GM18907 (cell line): ENCODE measurements around the gene GNAZ.
A peak's percentile ranks its signal among the peaks of the same experiment; 100 is the strongest.
"Not testable (repeated sequence)": the region's sequence is repeated elsewhere in the genome, so short reads cannot be mapped to it uniquely, and the experiment has no call there.

Experiments used
- ATAC-seq: cut with Tn5 transposase; IDR thresholded peaks from one replicate; pipeline ENCODE4 v1.9.1; 2021; ENCODE audit warnings: mild to moderate bottlenecking, moderate library complexity; ENCODE audit not compliant: unreplicated experiment

GNAZ gene

DNA sequence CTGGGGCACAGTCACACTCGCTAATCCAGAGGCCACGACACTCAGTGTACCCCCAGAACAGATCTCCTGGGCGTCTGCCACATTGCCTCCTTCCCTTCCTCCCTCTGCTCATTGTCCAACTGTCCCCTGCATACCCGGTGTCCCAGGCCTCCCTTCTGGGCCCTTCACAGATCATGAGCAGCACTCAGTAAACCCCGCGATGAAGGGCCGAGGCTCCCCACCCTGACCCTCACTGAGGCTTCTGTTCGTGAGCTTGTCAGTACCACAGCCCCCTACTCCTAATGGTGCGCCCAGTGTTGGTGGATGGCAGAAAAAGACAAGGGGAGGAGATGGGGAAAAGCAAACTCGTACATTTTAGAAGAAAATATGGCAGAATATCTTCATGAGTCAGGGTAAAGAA is 58.8 kb downstream of the GNAZ start:
- no peak for ATAC-seq

DNA sequence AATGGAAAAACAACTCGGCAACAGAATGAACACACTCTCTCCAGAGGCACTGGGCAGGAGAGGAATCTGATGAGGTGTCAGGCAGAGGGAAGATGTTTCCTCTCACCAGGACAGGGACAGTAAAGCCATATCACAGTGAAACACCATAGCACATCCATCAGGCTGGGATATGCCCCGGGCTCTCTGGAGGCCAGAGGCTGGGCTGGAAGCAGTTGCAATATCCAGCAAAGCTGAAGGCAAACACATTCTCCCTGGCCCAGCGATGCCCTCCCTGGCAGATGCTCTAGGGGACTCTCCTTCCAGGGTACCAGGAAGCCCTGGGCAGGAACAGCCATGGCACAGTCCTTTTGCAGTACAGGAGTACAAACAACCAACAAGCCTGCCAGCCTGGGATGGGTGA is 60.4 kb downstream of the GNAZ start:
- no peak for ATAC-seq

DNA sequence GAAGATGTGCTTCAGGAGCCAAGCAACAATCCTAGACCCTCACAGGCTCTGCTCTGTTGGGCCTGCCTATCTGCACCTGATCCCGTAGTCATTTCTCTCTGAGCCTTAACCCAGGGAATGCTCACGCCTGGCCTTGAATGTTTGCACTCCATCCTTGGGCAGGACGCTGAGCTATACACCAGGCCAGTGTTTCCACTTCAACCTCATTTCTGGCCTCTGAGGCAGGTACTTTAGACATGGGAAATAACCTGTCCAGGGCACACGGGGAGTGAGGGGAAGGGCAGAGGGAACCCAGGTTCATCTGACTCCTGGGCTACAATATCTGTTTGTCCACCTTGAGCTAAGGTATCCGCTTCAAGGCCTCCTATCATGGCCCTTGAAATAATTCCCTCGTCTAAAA is 61.6 kb downstream of the GNAZ start:
- ATAC-seq = no peak

DNA sequence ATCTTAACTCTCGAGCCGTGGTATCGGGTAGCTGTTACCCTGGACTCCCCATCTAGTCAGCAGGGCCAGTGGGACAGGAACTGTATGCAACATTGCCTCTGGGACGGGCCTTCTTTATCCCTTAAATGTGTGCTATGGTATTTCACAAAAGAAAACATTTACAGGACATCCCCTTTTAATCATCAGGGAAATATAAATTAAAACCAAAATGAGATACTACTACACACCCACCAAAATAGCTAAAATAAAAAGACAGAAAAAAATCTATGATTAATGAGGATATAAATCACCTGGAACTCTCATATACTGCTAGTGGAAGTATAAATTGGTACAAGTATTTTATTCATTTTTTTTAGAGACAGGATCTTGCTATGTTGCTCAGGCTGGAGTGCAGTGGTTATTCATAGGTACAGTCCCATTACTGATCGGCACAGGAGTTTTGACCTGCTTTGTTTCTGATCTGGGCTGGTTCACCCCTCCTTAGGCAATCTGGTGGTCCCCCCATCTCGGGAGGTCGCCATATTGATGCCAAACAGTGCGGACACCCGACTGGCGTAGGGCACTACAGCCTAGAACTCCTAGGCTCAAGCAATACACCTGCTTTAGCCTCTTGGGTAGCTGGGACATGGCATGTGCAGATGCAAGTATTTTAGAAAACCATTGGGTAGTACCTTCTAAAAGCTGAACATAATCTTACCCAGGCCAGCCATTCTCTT is 62.2 kb downstream of the GNAZ start:
- no peak for ATAC-seq

DNA sequence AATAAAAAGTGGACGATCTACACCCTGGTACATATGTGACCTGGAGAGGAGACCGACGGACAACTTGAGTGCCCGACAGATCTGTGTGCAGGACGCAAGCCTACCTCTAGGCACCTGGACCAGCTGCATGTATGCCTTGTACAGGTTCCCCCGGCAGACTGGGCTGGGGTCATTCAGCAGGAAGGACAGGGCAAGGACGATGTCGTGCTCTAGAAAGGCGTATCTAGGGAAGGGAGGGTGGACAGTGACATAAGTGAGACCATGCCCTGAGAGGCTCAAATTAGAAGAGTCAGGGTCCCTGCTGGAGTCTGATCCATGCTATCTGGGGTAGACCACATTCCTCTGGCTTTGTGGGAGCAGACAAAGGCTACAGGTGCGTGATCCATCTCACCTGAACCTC is 63.6 kb downstream of the GNAZ start:
- no peak for ATAC-seq

DNA sequence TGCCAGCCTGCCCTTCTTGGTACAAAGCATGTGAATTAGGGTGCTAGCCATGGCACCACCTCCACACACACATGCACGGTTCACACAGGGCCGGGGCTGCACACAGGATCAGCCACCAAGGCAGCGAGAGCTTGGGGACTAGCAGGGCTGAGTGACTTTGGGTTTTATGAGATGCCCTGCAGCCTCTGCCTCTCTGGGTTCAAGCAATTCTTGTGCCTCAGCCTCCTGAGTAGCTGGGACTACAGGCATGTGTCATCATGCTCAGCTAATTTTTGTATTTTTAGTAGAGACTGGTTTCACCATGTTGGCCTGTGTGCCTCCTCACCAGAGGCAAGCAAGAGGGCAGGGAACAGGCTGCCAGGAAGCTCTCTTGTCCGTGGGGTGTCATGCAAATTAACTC is 66.7 kb downstream of the GNAZ start:
- ATAC-seq = not testable (repeated sequence)

DNA sequence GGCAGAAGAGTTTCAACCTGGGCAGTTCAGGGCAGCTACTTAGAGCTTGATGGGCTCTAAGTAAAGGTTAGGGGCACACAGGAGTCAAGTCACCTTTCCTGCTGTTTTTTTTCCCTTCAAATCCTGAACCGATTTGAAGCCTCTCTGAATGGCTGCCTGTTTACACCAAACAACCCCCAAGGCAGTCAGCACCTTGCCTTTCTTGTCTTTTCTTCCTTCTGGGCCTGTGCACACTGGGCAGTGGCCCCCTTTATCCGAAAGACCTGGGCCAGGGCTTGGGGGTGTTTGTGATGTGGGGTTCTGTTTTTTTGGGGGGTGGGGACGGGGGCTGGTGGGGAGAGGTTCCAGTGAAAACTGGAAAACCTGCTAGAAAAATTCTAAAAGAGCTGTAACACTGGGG is 67.1 kb downstream of the GNAZ start:
- ATAC-seq = no peak

DNA sequence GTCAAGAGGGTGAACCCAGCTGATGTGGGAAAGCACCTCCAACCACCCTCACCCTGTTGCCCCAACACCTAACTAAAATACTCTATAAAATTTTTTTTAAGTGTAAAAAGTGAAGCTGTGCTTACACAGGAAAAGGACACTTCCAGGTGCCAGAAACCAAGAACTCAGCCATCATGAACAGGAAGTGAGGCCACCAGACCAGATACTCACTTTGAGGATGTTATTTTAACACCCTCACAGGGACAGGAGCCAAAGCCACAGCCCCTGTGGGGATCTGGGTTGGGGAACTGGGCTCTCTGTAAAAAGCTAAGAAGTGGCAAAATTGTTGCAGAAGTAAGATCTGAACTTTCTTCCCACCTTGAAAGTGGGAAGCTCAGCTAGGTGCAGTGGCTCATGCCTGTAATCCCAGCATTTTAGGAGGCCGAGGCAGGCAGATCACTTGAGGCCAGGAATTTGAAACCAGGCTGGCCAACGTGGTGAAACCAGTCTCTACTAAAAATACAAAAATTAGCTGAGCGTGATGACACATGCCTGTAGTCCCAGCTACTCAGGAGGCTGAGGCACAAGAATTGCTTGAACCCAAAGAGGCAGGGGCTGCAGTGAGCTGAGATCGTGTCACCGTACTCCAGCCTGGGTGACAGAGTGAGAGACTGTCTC is 67.7 kb downstream of the GNAZ start:
- ATAC-seq = peak; percentile 50

DNA sequence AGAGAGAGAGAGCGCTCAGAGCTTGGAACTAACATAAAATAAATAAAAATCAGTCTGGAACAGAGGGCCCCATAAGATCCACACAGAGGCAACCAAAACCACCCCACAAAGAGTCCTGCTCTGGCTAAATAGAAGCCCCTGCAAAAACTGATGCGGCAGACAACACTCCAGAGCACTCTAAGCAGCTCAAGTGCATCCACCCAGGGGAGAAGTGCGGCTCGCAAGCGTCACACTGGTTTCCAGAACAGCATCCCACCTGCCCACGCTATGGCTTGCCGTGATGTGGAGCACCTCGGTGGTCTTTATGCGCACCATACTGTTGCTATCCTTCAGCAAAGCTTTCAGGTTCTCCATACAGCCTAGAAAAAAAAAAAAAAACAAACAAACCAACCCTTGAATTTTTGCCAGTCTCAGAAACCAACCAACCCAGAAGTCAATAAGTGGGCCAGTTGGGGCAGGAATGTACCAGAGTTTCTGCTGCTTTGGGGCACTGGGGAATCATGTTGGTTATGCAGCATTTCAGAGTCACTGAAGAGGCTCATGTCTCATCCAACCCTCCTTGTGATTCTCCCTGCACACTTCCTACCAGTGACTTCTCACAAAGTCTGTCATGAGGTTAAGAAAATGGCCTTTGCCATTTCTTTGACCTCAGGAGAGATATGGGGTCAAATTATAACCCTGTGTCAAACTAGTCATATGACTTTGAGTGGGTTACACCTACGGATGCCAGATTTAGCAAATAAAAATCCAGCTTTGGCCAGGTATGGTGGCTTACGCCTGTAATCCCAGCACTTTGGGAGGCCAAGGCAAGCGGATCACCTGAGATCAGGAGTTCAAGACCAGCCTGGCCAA is 68.5 kb downstream of the GNAZ start:
- no peak for ATAC-seq

DNA sequence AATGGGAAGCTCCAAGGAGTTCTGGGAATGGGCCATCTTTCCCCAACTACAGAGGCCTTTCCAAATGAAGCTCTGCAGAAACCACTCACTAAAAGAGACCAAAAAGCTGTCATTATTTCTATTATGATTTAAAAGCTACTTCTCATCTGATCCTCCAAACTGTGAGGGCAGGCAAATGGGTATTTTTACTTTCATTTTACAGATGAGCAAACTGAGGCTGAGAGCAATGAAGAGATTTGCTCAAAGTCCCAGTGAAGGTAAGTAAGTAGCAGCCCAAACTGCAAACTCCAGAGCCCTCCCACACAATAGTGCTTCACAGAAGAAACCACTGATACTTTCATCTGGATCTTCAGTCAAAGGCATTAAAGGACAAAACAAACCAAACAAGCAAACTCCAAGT is 70.1 kb downstream of the GNAZ start:
- ATAC-seq = no peak

DNA sequence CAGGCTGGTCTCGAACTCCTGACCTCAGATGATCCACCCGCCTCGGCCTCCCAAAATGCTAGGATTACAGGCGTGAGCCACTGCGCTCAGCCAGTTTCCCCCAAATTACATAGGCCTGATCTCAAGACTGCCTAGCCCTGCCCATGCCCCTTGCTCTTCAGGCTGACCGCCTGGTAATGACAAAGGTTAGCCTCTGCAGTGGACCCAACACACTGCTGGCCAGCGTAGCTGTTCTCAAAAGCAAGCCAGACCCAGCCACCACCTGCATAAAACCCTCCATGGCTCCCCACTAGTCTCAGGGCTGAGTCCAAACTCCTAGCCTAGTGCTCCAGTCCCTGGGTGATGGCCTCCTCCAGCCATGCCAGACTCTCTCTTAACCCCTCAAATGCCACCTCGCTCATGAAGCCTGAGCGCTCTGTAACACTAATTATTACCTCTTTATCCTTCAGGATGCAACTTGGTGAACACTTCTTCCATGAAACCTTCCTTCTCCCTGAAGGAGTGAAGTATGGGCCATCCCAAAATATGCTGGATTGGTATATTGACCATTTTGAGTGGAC is 72.3 kb downstream of the GNAZ start:
- ATAC-seq = no peak

DNA sequence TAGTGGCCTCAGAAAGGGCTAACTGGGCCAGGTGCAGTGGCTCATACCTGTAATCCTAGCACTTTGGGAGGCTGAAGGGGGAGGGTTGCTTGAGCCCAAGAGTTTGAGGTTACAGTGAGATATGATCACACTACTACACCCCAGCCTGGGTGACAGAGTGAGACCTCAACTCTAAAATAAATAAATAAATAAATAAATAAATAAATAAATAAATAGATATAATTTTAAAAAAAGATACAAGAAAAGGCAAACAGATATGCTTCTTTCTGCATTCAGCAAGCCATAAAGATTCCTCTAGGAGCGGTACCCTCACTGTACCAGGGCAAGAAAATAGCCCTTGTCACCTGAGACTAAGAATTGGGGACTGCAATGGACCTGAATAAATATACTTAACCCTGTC is 72.8 kb downstream of the GNAZ start:
- ATAC-seq = no peak

DNA sequence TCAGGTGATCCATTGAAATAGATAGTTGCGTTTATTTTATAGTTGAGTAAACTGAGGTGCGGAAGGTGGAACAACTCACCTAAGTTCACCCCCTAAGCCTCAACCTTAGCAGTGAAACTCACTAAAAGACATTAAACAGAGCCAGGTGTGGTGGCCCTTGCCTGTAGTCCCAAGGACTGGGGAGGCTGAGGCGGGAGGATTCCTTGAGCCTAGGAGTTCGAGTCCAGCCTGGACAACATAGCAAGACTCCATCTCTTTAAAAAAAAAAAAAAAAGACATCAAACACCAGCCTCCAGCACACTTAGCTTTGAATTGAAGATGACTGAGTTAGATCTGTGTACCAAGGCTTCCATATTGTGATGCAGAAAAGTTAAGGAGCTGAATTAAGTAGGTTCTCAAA is 74.1 kb downstream of the GNAZ start:
- no peak for ATAC-seq

DNA sequence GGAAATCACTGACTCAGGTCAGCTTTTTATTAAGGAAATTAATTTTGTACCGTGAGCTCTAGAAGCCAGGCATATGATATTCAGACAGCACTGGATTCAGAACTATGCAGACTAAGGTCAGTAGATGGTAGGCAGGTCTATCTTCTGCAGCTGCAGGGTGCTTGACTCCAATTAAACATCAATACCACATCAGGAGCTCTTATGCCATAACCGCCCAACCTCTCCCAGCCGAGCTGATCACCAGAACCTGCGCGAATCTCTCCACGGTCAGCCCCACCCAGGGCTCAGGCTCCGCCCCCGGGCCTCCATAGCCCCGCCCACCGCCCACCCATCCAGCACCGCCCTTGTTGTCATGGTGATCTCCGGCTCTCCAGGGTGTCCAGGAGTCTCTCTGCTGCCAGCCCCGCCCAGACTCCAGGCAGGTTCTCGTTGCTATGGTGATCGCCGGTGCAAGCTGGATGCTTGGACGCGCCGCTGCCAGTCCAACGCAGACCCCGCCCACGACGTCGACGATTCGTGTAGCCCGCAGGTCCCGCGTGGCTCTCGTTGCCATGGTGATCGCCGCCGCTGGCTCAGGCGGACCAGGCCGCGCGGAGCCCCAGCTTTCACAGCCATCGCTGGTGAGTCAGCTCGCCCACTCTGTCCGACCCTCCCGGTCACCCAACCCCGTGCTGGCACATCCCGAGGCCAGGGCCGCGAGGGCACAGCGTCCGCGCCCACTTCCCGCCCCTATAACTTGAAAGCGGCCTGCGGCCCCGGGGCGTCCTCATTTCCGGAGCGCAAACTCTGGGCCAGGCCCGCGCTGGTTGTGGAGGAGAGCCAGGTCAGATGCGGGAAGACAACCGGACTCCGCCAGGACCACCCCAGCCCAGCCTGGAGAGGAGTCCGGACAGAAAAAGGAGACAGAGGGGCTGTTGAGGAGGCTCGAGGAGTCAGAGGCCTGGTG is 74.9 kb downstream of the GNAZ start, which contains the start of gene RAB36:
Gene RAB36, plus strand, starts transcription at position 546 of the 946 bp plus-strand sequence. CDS start 1,140 bp downstream, outside the sequence.
- ATAC-seq = no peak

DNA sequence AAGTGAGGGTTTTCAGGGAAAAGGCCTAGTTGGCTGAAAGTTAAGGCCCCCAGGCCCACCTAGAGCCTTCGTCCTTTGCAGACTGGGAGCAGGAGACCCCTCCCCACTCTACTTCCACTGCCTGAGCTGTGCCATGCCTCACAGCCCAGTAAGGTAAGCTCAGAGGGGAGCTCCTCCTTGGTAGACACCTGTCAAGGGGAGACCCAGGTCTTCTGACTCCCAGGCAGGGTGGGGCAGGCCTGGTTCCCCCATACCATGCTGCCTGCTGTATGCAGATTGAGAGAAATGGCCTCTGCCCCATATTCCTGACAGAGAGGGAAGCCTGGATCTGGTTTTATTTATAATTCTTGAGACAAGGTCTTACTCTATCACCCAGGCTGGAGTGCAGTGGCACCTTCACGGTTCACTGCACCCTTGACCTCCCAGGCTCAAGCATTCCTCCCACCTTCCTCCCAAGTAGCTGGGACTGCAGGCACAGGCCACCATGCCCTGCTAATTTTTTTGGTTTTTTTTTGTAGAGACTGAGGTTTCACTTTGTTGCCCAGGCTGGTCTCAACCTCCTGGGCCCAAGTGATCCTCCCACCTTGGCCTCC is 75.7 kb downstream of the GNAZ start:
- no peak for ATAC-seq

DNA sequence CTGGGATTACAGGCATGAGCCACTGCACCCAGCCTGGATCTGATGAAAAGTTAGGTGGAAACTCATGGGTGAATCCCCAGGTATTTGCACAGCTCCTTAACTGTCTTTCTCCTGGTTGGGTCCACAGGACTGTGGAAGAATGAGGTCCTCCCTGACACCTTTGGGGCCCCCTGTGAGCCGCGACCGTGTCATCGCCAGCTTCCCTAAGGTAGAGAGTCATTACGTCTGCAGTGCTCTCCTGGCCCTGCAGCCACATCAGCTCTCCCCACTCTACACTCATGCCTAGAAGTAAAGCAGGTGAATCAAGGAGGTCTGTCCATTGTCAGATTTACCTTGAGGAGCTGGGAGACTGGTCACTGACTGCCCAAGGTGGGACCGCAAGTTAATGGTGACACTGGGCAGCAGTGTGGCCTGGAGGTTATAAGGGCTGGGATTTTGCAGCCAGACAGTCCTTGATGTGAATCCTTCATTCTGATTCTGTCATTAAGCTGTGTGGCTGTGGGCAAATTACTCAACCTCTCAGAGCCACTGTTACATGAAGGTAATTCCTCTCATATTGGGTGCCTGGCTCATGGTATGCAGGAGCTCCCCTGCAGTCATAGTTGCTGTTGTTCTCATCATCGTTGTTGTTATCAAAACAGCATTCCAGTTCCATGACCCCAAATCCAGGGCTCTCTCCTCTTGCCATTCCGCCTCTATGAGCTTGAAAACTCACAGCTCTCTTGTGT is 76.3 kb downstream of the GNAZ start:
- no peak for ATAC-seq

DNA sequence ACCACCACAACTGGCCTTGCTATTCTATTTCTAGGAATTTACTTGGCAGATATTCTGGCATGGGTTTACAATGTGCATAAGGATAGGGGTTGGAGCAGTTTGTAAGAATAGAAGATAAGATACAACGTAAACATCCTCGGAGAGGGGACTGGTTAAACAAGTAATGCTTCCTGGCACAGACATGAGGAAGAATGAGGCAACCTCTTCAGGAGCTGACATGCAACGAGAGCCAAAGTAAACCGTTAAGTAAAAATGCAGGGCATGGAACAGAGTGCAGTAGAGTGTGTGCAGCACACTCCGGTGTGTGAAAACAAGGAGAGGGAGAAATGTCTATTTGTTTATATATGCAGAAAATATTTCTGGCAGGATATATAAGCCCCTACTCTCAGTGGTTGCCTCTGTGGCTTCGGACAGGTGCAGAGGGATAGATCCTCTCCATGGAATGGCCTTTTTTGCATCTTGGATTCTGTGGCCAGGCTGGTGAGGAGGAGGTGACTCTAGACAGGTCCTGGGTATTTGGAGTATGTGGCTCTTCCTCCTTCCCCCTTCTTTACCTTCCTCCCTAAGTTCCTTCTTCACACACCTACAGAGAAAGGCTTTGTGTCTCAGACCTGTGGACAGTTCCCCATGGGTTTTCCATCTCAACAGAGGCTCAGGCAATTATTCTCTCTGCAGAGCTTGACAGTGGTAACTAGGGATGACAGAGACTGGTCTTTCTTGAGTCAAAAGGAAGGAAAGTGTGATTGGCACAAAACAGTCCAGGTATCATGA is 77.5 kb downstream of the GNAZ start:
- no peak for ATAC-seq

DNA sequence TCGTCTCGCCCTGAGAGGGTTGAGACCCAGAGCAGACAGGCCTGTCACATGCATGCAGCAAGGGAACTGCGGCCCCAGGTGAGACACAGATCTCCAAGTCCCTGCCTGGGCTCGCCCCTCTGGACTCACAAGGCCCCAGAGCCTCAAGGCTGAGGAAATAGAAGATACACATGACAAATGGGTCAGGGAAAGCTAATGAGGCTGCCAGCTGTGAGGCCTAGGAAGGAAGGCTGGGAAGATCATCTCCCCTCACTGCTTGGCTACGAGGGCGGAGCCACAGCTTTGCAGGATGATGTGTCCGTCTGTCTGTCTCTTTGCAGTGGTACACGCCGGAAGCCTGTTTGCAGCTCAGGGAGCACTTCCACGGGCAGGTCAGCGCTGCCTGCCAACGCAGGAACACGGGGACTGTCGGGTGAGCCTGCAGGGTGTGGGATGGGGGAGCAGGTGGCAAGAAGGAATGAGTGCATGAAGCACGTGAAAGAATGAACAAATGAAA is 79.5 kb downstream of the GNAZ start:
- no peak for ATAC-seq
